GM18909 (cell line): ENCODE data around the gene MAPKBP1.

Source experiments
- ATAC-seq: cut with Tn5 transposase; IDR thresholded peaks from one replicate; pipeline ENCODE4 v1.9.1; 2021; ENCODE audit warnings: mild to moderate bottlenecking; ENCODE audit not compliant: unreplicated experiment, poor library complexity

Gene MAPKBP1

GRCh38 chr15:41843571-41843970 lies 69.3 kb downstream of the MAPKBP1 start:
- ATAC-seq = no peak

- ATAC-seq = no peak
These were observed 70.5 kb downstream of the MAPKBP1 start for GRCh38 chr15:41844814-41845213.

GRCh38 chr15:41847206-41847605 lies 72.9 kb downstream of the MAPKBP1 start:
- ATAC-seq = no peak

GRCh38 chr15:41847981-41848380 lies 73.7 kb downstream of the MAPKBP1 start:
- no peak for ATAC-seq

- no peak for ATAC-seq
These were observed 74.3 kb downstream of the MAPKBP1 start for GRCh38 chr15:41848631-41849030.

- ATAC-seq = no peak
These were observed 74.9 kb downstream of the MAPKBP1 start for GRCh38 chr15:41849204-41849603.

GRCh38 chr15:41849861-41850260 lies 75.6 kb downstream of the MAPKBP1 start:
- ATAC-seq = no peak

- ATAC-seq = no peak
These were observed 76.3 kb downstream of the MAPKBP1 start for GRCh38 chr15:41850482-41851166.

- ATAC-seq = no peak
These were observed 76.9 kb downstream of the MAPKBP1 start for GRCh38 chr15:41851167-41851523.

GRCh38 chr15:41851755-41852370 lies 77.6 kb downstream of the MAPKBP1 start:
- no peak for ATAC-seq

GRCh38 chr15:41852736-41853590 lies 78.7 kb downstream of the MAPKBP1 start:
- no peak for ATAC-seq

GRCh38 chr15:41853831-41854230 lies 79.5 kb downstream of the MAPKBP1 start:
- no peak for ATAC-seq

GRCh38 chr15:41854443-41854842 lies 80.2 kb downstream of the MAPKBP1 start:
- ATAC-seq = no peak

- ATAC-seq = no peak
These were observed 81.1 kb downstream of the MAPKBP1 start for GRCh38 chr15:41855261-41855961.

- no peak for ATAC-seq
These were observed 82.0 kb downstream of the MAPKBP1 start for GRCh38 chr15:41856262-41856661.

- ATAC-seq = no peak
These were observed 82.4 kb downstream of the MAPKBP1 start for GRCh38 chr15:41856716-41857115.

- no peak for ATAC-seq
These were observed 83.0 kb downstream of the MAPKBP1 start for GRCh38 chr15:41857316-41857715.

- no peak for ATAC-seq
These were observed 84.5 kb downstream of the MAPKBP1 start for GRCh38 chr15:41858756-41859155.

- no peak for ATAC-seq
These were observed 86.0 kb downstream of the MAPKBP1 start for GRCh38 chr15:41860049-41860828.
